Colonic mucosa (tissue), 4 donors: ENCODE results near the gene ITPR2. TPM values are rescaled to one million over a fixed set of nuclear protein-coding genes. Genes with fewer than 3 reads are reported as not detected.

Source experiments
- DNase-seq: peaks from one replicate; pipeline ENCODE4 v3.0.0-alpha.2; 2020
- H3K27ac ChIP-seq: fragments of 200-600 bp; one replicate; pipeline ENCODE4 v1.8.0; 2021
- H3K27me3 ChIP-seq: fragments of 200-600 bp; one replicate; pipeline ENCODE4 v1.8.0; 2021
- H3K36me3 ChIP-seq: fragments of 200-600 bp; one replicate; pipeline ENCODE4 v1.8.0; 2021
- H3K4me1 ChIP-seq: fragments of 200-600 bp; one replicate; pipeline ENCODE4 v1.8.0; 2021; ENCODE audit warnings: mild to moderate bottlenecking
- H3K4me3 ChIP-seq: fragments of 200-600 bp; one replicate; pipeline ENCODE4 v1.8.0; 2021
- H3K9ac ChIP-seq, 2 donors: one replicate each; pipeline ENCODE4 v1.7.0; 2013; ENCODE audit warnings: control low read depth in 2 of 2, low read depth in 2 of 2, low read length in 2 of 2
- H3K9me3 ChIP-seq: fragments of 200-600 bp; one replicate; pipeline ENCODE4 v1.8.0; 2021
- intact Hi-C: fragments of 100-400 bp; cut with DNase I; formaldehyde crosslinking; loops from one replicate; pipeline ENCODE4 v1.14.1; 2022
- total RNA-seq, 2 donors: library from RNA; stranded (reverse); fragmentation: NEBNext Ultra II Directional in 1 of 2; extraction: Animal tissue kit (Norgen Biotek cat#: 25700) in 1 of 2; gene quantifications; one replicate each; pipeline ENCODE4 v1.2.1, GENCODE V29; 2021
- TF ChIP-seq, protein P1 (sequence below): fragments of 200-600 bp; IDR thresholded peaks from one replicate; pipeline ENCODE4 v1.8.0; 2022; ENCODE audit warnings: antibody characterized with exemption, mild to moderate bottlenecking
- donor health status: healthy.
- donor health status: DM: no; HTN: no; CAD: no.
- donor health status: DM: no; HTN: no; CAD: no.

ITPR2 gene
- total RNA-seq, 2 donors from 2014 or later, result 15.9 to 39.3 TPM

DNA sequence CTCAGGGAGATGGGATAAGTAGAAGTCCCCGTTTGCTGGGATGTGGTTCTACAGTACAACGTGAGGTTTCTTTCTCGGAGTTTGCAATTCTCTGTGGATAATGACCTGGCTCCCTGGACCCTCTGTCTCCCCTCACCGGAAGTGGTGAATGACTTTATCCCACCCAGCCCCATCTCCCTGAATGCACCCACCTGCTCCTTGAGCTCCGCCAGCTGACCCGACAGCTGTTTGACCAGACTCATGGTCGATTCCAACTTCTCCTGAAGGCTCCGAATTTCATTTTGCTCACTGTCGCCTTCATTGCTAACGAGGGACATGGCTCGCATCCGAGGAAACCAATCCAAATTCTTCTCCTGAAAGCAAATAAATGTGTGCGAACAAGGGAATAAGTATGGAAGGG, 493.0 kb downstream of the ITPR2 start:
- Histone ChIP-seq H3K4me1 (no peaks in the 10 kb centered on the region), H3K36me3 (no peaks in the 10 kb centered on the region), H3K27ac (no peak overlapping the region), H3K4me3 (no peak overlapping the region), H3K9ac (no peak overlapping the region), H3K27me3 (no peaks in the 10 kb centered on the region), H3K9me3 (no peaks in the 10 kb centered on the region)
- no peak for DNase-seq
- intact Hi-C loops, result no loop called here
- TF ChIP-seq, protein P1, sequence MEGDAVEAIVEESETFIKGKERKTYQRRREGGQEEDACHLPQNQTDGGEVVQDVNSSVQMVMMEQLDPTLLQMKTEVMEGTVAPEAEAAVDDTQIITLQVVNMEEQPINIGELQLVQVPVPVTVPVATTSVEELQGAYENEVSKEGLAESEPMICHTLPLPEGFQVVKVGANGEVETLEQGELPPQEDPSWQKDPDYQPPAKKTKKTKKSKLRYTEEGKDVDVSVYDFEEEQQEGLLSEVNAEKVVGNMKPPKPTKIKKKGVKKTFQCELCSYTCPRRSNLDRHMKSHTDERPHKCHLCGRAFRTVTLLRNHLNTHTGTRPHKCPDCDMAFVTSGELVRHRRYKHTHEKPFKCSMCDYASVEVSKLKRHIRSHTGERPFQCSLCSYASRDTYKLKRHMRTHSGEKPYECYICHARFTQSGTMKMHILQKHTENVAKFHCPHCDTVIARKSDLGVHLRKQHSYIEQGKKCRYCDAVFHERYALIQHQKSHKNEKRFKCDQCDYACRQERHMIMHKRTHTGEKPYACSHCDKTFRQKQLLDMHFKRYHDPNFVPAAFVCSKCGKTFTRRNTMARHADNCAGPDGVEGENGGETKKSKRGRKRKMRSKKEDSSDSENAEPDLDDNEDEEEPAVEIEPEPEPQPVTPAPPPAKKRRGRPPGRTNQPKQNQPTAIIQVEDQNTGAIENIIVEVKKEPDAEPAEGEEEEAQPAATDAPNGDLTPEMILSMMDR, result no peak

- no peaks in the 10 kb centered on the region for H3K9me3 ChIP-seq
- H3K4me1 ChIP-seq, result no peaks in the 10 kb centered on the region
- H3K27me3 ChIP-seq, result no peaks in the 10 kb centered on the region
- no peak overlapping the region for H3K4me3 ChIP-seq
- intact Hi-C loops, result no loop called here
- no peak overlapping the region for H3K27ac ChIP-seq
- TF ChIP-seq, protein P1, result no peak
- no peak overlapping the region for H3K9ac ChIP-seq
- H3K36me3 ChIP-seq, result no peaks in the 10 kb centered on the region
- DNase-seq, result no peak
These were observed 494.1 kb downstream of the ITPR2 start for GRCh38 chr12:26338586-26339572.

DNA sequence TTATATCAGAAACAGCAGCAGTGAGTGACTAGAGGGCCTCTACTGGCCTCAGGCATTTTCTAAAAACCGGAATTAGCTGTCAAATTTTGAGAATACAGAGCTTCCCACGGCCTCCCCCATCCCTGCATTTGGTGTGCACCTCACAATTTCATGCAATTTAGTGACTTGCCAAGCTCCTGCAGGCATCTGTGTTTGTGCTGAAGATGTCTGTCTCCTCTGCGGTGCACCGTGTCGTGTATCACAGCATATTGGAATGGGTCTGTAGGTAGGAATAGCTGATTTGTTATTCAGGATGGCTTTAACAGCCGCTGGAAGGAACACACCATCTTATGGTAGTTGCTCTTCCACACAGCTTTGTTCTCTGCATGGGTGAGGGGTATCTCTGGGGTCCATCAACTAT, 497.3 kb downstream of the ITPR2 start:
- Histone ChIP-seq H3K4me3 (no peak overlapping the region), H3K36me3 (no peaks in the 10 kb centered on the region), H3K9ac (no peak overlapping the region), H3K9me3 (no peaks in the 10 kb centered on the region), H3K27ac (no peak overlapping the region), H3K27me3 (no peaks in the 10 kb centered on the region), H3K4me1 (no peaks in the 10 kb centered on the region)
- no peak for DNase-seq
- intact Hi-C loops, result no loop called here
- TF ChIP-seq, protein P1, result no peak

DNA sequence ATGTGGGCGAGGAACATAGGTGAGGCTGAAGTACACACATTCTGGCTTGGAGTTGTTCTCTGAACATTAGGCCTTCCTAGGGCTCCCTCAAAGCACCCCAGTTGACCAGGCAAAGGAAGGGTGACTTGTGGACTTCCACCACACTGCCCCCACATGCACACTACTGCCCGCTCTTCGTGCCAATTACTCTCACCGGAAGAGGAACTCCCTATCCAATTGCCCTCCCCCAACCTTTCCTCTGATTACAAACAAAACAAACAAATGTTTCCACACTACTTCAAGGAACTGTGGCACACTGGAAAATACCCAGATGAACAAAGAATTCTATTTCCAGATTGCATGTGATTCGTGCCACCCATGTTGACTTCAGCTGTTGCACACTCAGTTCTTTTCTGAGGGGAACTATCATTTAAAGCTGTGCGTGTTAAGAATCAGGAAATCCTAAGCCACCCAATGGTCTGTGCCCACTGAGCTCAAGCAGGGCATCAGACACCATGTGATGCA, 498.3 kb downstream of the ITPR2 start:
- TF ChIP-seq, protein P1, result no peak
- Histone ChIP-seq H3K4me3 (no peak overlapping the region), H3K27ac (no peak overlapping the region), H3K36me3 (no peaks in the 10 kb centered on the region), H3K27me3 (no peaks in the 10 kb centered on the region), H3K4me1 (no peaks in the 10 kb centered on the region), H3K9me3 (no peaks in the 10 kb centered on the region), H3K9ac (no peak overlapping the region)
- intact Hi-C loops, result no loop called here
- no peak for DNase-seq

GRCh38 chr12:26331960-26332359, 501.0 kb downstream of the ITPR2 start:
- no peaks in the 10 kb centered on the region for H3K9me3 ChIP-seq
- H3K9ac ChIP-seq, result no peak overlapping the region
- H3K27ac ChIP-seq, result no peak overlapping the region
- H3K4me3 ChIP-seq, result no peak overlapping the region
- H3K36me3 ChIP-seq, result no peaks in the 10 kb centered on the region
- H3K27me3 ChIP-seq, result no peaks in the 10 kb centered on the region
- TF ChIP-seq, protein P1, result no peak
- no peaks in the 10 kb centered on the region for H3K4me1 ChIP-seq
- no peak for DNase-seq
- intact Hi-C loops, result no loop called here
